Activated CD4-positive, alpha-beta T cell treated with anti-CD3 and anti-CD28 coated beads, Interleukin-2, Interleukin-4, amounts not matched to agents 100 ng/mL and 50 ng/mL, durations not matched to agents 16 hours and 8 hours (primary cell): ENCODE measurements around the gene C12orf60.

Experiments
- DNase-seq: peaks from one replicate; pipeline ENCODE4 v3.0.0-alpha.2; 2020; ENCODE audit warnings: low spot score

C12orf60 gene

GRCh38 chr12:14834509-14834908 lies 31.0 kb downstream of the C12orf60 start:
- no peak for DNase-seq

GRCh38 chr12:14836336-14837210 lies 33.1 kb downstream of the C12orf60 start:
- DNase-seq: no peak

- DNase-seq: no peak
Measured at GRCh38 chr12:14839262-14839661, 35.8 kb downstream of the C12orf60 start.

- no peak for DNase-seq
Measured at GRCh38 chr12:14840616-14841015, 37.1 kb downstream of the C12orf60 start.

- DNase-seq: no peak
Measured at GRCh38 chr12:14841761-14842160, 38.3 kb downstream of the C12orf60 start.

- DNase-seq: no peak
Measured at GRCh38 chr12:14842315-14842714, 38.8 kb downstream of the C12orf60 start.

- no peak for DNase-seq
Measured at GRCh38 chr12:14843425-14843887, 40.0 kb downstream of the C12orf60 start, which contains the start of gene ART4. ART4 (minus strand) TSS chr12:14843526; CDS start chr12:14843113, 413 bp downstream.

- DNase-seq: no peak
Measured at GRCh38 chr12:14844401-14844800, 40.9 kb downstream of the C12orf60 start.

- peak; percentile 47 for DNase-seq
Measured at GRCh38 chr12:14845350-14845750, 41.9 kb downstream of the C12orf60 start.

GRCh38 chr12:14846042-14846587 lies 42.6 kb downstream of the C12orf60 start:
- DNase-seq: no peak

GRCh38 chr12:14846876-14847580 lies 43.6 kb downstream of the C12orf60 start:
- DNase-seq: no peak

- DNase-seq: no peak
Measured at GRCh38 chr12:14849661-14850060, 46.2 kb downstream of the C12orf60 start.

- DNase-seq: no peak
Measured at GRCh38 chr12:14850929-14851663, 47.6 kb downstream of the C12orf60 start.

GRCh38 chr12:14852880-14853279 lies 49.4 kb downstream of the C12orf60 start:
- no peak for DNase-seq

- no peak for DNase-seq
Measured at GRCh38 chr12:14853961-14854360, 50.5 kb downstream of the C12orf60 start.

- no peak for DNase-seq
Measured at GRCh38 chr12:14854586-14855183, 51.2 kb downstream of the C12orf60 start.

- no peak for DNase-seq
Measured at GRCh38 chr12:14858513-14858912, 55.0 kb downstream of the C12orf60 start.

GRCh38 chr12:14860490-14860889 lies 57.0 kb downstream of the C12orf60 start:
- DNase-seq: no peak

- no peak for DNase-seq
Measured at GRCh38 chr12:14868916-14869506, 65.5 kb downstream of the C12orf60 start.

GRCh38 chr12:14871247-14871646 lies 67.8 kb downstream of the C12orf60 start:
- no peak for DNase-seq

GRCh38 chr12:14871886-14872285 lies 68.4 kb downstream of the C12orf60 start:
- no peak for DNase-seq
